ENCODE data around the gene EVC2.

The EVC2 gene

GRCh38 chr4:5572751-5573150, 135.6 kb downstream of the EVC2 start:
- no peak for TF ChIP-seq CTCF (IDR thresholded peaks at IDR 0.05; ENCODE audit: control extremely low read depth, extremely low read depth, low read depth, missing control alignments)
- DNase-seq (ENCODE audit: extremely low spot score), result no peak
- CTCF ChIA-PET, result no interaction called here
- POLR2A ChIA-PET, result no interaction called here

- ChIA-PET POLR2A (no interaction called here), CTCF (no interaction called here)
- no peak for TF ChIP-seq CTCF (IDR thresholded peaks at IDR 0.05; ENCODE audit: control extremely low read depth, extremely low read depth, low read depth, missing control alignments)
- no peak for DNase-seq (ENCODE audit: extremely low spot score)
These were observed 136.2 kb downstream of the EVC2 start for GRCh38 chr4:5572114-5572513.

GRCh38 chr4:5571646-5572045, 136.7 kb downstream of the EVC2 start:
- no peak for TF ChIP-seq CTCF (IDR thresholded peaks at IDR 0.05; ENCODE audit: control extremely low read depth, extremely low read depth, low read depth, missing control alignments)
- no peak for DNase-seq (ENCODE audit: extremely low spot score)
- ChIA-PET POLR2A (no interaction called here), CTCF (no interaction called here)

- ChIA-PET CTCF (no interaction called here), POLR2A (no interaction called here)
- TF ChIP-seq CTCF (IDR thresholded peaks at IDR 0.05; ENCODE audit: control extremely low read depth, extremely low read depth, low read depth, missing control alignments), result no peak
- DNase-seq (ENCODE audit: extremely low spot score), result no peak
These were observed 138.9 kb downstream of the EVC2 start for GRCh38 chr4:5569451-5569850.

GRCh38 chr4:5568931-5569330, 139.4 kb downstream of the EVC2 start:
- DNase-seq (ENCODE audit: extremely low spot score), result no peak
- CTCF ChIA-PET, result no interaction called here
- no peak for TF ChIP-seq CTCF (IDR thresholded peaks at IDR 0.05; ENCODE audit: control extremely low read depth, extremely low read depth, low read depth, missing control alignments)
- POLR2A ChIA-PET, result no interaction called here

- CTCF ChIA-PET, result no interaction called here
- DNase-seq (ENCODE audit: extremely low spot score), result no peak
- no peak for TF ChIP-seq CTCF (IDR thresholded peaks at IDR 0.05; ENCODE audit: control extremely low read depth, extremely low read depth, low read depth, missing control alignments)
- POLR2A ChIA-PET, result no interaction called here
These were observed 140.0 kb downstream of the EVC2 start for GRCh38 chr4:5568336-5568735.

- no peak for TF ChIP-seq CTCF (IDR thresholded peaks at IDR 0.05; ENCODE audit: control extremely low read depth, extremely low read depth, low read depth, missing control alignments)
- no peak for DNase-seq (ENCODE audit: extremely low spot score)
- ChIA-PET CTCF (no interaction called here), POLR2A (no interaction called here)
These were observed 141.4 kb downstream of the EVC2 start for GRCh38 chr4:5566991-5567390.

Measured in GM10248 (cell line).